ENCODE results near the gene BAX.

BAX gene

DNA sequence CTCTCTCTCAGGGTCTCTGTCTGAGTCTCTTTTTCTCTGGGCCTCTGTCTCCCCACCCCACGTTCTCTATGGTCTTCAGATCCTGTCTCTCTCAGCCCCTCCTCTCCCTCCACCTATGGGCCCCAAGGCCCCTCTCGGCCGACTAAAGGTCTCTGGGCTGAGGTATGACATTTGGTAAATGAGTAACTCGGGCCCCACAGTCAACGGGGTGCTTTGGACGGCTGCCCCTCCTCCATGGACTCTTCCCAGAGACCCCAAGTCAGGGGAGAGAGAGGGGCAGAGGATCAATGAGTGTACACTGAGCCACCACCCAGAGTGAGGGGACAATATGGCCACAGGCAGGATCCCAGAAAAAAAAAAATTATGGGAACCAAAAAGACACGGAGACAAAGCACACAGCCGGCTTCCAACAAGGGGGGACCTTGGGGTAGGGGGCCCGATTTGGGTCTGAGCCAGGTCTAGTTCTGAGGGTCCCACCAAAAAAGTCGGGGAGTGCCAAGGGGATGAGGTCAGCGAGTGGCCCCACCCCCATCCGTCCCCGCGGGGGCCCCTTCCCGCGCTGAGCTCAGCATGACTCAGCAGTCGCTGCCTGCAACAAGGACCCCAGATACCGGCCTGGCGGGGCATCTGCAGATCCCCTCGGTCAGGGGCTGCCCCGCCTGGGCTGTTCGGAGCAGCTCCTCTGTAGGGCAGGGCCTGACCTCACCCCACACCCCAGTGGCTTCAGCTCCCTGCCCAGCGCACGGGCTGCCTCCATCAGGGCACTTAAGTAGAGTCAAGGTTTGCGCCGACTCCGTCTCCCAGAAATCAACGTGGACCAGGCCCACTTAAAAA is 8.9 kb downstream of the BAX start:
- peak; percentile 46 to 78 for DNase-seq

DNA sequence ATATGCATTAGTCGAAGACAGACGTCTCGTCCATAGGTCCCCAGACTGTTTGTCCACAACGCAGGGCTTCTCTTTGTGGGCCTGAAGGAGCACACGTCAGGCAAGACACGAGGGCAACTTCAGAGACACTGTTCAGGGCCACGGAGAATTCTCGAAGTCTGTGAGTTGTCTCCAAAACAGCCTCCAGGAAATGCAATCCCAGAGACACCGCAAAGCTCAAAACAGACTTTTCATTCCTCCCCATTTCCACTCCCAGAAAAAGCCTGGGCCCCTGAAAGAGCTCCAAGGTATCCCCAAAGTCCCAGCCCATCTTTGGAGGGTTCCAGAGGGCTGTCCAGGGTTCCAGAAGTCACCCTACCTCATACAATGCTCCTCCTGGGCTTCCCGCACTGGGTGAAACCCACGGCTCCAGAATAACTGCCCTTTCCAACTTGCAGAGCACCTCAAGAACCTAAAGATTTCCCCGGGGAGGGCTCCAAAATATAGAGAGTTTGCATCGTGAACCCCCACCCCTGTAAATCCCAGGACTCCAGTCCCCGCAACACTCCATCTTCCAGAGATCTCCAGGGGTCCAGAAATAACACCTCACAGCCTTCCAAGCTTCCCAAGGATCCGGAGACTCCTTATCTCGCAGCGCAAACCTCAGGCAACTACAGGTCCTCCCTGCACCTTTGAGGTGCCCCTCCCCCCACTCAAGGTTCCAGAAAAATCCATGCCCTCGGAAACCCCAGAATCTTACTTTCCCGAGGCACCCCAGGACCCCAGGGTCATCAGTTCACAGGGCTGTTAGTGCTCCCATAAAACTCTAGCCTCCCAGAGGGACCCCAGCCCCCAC is 9.7 kb downstream of the BAX start:
- DNase-seq = peak in 1 of 2 donors; percentile 59

DNA sequence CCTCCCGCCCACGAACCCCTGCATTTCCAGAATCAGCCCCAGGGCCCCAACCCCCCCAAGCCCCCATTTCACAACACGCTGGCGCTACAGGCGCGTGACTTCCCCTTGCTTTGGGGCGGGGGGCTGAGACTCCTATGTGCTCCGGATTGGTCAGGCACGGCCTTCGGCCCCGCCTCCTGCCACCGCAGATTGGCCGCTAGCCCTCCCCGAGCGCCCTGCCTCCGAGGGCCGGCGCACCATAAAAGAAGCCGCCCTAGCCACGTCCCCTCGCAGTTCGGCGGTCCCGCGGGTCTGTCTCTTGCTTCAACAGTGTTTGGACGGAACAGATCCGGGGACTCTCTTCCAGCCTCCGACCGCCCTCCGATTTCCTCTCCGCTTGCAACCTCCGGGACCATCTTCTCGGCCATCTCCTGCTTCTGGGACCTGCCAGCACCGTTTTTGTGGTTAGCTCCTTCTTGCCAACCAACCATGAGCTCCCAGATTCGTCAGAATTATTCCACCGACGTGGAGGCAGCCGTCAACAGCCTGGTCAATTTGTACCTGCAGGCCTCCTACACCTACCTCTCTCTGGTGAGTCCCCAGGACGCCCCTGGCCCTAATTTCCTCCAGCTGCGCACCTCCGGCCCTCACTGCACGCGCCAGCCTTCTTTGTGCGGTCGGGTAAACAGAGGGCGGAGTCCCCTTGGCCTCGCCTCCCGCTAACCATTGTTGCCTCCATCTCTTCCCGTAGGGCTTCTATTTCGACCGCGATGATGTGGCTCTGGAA is 10.5 kb downstream of the BAX start, which contains the start of gene FTL:
FTL (plus strand) TSS at position 270 of the 766 bp plus-strand sequence; CDS start at position 469, 199 bp downstream.
- DNase-seq = peak; percentile 99

DNA sequence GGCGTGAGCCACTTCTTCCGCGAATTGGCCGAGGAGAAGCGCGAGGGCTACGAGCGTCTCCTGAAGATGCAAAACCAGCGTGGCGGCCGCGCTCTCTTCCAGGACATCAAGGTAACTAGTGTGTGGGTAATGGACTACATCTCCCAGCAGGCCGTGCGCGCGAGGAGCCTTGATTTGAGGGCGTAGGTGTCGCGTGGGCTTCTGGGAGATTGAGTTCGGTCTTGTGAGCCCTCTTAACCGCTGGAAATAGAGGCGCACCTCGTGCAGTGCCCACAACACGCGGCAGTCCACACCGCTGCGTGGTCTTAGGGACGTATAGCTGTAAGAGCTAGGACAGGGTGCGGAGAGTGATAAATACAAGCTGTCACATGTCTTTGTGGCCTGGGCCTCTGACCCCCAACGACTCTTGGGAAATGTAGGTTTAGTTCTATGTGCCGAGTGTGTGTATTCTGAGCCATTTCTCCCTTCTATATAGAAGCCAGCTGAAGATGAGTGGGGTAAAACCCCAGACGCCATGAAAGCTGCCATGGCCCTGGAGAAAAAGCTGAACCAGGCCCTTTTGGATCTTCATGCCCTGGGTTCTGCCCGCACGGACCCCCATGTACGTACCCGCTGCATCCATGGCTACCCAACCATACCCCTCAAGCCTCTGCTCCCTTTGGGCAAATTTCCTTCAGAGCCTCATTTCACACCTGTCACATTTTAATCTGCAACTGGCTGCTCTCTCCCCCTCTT is 11.3 kb downstream of the BAX start:
- DNase-seq = peak; percentile 85 to 86

DNA sequence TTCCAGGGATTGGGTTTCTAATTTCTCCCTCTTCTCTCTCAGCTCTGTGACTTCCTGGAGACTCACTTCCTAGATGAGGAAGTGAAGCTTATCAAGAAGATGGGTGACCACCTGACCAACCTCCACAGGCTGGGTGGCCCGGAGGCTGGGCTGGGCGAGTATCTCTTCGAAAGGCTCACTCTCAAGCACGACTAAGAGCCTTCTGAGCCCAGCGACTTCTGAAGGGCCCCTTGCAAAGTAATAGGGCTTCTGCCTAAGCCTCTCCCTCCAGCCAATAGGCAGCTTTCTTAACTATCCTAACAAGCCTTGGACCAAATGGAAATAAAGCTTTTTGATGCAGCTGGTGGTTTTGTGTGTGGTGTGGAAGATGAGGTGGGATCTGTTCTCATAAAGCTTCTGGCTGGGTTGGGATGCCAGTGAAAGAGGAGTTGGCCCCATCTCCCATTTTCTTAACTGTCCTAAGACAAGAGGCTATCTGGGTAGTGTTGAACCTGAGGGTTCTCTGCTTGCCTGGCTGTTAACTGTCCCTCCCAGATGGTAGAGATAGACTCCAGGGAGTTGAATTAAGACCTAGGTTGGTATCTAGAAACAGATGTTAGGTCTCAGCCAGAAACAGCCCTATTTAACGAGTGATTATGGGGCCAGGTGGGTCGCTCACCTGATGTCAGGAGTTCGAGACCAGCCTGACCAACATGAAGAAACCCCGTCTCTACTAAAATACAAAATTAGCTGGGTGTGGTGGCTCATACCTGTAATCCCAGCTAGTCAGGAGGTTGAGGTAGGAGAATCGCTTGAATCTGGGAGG is 12.1 kb downstream of the BAX start:
- peak; percentile 50 to 60 for DNase-seq

DNA sequence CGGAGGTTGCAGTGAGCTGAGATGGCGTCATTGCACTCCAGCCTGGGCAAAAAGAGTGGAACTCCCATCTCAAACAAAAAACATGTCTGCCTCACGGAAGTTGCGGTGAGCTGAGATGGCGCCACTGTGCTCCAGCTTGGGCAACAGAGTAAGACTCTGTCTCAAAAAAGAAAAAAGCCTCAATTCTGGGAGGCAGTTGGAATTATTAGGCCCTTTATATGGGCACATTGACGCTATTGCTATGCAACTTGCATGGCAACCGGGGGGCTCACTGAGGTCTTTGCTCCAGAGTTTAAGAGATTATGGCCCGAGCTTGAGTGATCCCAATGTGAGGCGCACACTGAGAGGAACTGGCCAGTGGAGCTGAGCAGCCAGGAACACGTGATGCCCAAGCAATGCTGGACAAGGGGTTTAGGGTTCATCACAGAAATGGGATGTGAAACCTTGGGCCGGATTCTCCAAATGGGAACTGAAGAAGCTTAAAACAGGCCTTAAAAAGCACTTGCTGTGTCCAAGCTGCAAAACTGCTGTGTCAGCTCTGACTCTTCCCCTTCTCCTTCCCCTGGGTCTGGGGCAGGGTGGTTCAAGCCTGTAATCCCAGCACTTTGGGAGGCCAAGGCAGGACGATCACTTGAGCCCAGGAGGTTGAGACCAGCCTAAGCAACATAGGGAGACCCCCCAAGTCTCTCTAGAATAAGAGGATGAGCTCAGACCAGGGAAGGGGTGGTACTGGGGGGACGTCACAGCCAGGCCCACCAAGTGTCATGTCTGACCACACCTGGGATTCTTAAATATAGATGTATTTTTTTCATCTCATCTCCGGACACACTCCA is 12.9 kb downstream of the BAX start:
- DNase-seq = peak; percentile 97 to 98

DNA sequence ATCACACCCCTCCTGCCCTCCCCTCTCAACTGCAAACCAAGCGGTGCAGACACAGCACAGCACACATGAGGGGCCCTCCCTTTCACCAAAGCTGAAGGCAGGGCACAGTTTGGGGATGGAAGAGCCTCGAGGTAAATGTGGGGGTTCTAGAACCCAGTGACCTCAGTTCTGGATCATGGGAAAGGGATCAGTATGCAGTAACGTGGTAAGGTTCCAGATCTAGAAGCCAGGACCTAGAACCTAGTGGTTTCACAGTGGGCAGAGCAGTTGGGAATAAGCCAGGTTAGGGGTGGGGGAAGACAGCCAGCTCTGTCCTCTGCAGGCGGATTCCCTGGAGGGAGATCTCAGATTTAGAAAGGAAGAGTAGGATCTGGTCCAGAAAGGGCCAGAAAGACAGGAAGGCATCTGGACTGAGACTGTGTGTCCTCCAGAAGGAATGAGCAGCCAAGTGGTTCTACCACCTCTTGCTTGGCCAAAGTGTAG is 13.5 kb downstream of the BAX start:
- DNase-seq = peak in 1 of 2 donors; percentile 74

DNA sequence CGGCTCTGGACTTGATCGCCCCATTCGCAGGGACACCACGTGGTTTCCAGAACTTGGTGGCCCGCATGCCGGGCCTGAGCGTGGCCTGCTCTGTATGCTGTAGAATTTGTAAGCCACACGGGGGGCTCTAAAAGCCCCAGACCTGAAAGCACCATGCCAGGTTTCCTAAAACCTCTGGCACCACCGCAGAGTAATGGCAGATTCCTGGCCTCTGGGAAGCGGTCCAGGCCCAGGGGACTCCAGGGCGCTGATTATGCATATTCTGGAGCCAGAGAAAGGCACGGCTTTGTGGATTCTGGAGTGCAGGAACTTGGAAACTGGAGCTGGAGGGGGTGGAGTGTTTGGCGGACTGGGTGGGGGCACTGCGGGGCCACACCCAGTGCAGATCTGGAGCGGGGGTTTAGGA is 14.1 kb downstream of the BAX start:
- peak in 1 of 2 donors; percentile 24 for DNase-seq

DNA sequence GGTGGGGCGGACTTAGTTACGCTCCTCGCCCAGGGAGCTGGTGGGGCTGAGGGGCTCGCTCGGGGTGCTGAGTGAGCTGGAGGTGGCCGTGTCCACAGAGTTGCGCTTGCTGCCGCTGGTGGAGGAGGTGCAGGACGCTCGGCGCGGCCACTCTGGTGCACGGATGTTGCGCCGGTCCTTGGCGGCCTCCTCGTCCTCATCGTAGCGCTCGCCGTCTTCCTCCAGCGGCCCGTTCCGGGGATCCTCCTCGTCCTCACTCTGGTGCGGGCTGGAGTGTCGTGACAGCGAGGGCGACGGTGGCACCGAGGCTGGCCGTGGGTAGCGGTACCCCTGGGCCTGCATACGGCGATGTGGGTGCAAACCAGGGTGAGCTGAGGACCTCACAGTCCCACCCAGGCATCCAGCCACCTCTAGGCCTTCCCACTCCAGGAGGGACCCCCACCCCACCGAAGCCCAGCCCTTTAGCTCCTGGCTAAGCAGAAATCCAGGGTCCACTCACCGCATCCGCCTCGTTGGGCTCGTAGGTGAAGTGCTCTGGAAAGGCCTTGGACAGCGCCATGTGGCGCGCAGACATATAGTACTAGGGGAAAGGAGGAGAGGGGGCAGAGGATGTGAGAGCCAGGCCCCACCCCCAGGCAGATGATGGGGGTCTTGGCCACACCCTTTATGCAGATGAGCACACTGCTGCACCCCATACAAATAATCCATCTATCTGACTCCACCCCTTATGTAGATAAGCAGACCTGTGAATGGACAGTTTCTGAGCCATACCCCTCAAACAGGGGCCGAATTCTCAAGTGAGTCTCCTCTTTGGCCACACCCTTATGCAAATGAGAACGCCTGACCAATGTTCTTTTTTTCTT is 14.8 kb downstream of the BAX start:
- DNase-seq = no peak

DNA sequence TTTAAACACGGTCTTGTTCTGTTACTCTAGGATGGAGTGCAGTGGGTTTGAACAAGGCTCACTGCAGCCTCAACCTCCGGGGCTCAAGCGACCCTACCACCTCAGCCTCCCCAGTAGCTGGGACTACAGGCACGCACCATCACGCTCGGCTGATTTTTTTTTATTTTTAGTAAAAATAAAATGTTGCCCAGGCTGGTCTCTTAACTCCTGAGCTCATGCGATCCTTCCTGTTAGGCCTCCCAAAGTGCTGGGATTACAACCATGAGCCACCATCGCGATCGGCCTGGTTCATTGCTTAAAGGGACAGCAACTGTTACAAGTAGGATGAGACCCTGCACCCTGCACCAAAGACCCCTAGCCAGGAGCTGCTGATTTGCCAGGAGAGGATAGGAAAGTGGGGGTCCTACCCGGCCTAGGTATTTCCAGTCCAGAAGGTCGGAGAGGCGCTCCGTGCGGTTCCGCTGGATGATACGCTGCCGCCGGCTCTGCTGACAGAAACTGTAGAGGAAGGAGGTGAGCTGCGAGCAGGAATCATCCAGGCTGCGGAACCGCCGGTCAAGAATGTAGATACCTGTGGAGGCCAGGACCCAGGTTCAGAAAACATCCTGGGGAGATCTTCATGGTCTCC is 15.6 kb downstream of the BAX start:
- DNase-seq = no peak

DNA sequence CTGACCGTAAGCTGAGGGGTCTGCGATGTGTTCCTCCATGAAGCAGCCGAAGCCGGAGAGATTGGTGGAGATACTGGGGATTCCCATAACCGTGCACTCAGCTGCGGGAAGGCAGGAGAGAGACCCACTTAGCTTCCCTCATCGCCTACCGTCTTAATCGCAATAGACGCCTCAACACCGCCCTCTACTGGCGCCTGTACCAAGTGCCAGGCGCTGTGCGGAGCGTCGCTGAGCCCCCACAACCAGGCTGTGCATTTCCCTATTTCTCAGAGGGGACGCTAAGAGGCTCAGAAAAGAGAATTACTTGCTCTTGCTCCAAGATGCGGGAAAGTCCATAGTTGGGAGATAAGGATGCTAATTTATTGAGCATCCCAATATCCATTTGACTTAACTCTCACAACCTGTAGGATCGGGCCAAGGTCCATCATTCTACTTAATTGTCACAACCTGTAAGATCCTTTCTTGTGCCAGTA is 16.3 kb downstream of the BAX start:
- DNase-seq = peak; percentile 88 to 92

DNA sequence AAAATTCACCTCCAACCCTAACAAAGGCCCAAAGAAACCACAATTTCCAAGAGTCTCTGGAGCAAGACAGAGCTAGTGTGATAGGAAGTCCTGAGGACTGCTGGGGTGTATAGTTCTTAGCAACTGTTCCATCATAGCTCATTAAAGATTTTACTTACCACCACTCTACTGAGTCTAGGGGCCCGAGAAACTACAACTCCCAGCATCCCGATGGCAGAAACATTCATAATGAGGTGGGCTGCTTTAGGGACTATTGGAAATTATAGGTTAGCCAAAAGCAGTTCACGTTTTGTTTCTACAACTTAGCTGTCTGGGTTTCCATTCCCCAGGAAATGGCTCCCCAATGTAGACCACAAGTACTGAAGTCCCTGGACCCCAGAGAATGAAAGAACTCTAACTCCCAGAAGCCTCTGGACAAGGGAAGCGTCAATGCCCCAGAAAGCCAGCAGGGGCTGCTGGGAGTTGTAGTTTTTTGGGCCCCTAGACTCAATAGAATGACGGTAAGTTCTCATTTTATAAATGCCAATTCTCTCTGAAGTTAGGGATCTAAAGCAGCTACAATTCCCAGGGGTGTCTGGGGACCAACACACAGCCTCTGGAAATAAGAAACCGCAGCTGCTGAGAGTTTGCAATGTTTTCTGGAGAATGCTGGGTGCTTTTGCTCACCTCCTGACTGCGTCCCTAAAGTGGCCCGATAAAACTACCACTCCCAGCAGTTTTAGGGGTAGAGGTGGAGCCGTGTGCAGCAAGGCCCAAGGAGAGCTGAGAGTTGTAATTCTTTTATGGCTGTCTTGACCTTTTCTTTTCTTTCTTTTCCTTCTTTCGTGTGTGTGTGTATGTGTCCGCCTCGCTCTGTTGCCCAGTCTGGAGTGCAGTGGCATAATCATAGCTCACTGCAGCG is 21.5 kb downstream of the BAX start:
- no peak for DNase-seq

DNA sequence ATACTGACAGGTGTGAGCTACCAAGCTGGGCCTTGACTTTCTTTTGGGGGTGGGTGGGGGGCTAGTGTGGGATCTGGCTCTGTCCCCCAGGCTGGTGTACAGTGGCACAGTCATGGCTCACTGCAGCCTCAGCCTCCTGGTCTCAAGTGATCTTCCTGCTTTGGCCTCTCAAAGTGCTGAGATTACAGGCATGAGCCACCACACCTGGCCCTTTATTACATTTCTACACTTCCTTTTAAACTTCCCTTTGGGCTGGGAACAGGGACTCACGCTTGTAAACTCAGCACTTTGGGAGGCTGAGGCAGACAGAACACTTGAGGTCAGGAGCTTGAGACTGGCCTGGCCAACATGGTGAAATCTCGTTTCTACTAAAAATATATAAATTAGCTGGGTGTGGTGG is 22.4 kb downstream of the BAX start:
- no peak for DNase-seq

DNA sequence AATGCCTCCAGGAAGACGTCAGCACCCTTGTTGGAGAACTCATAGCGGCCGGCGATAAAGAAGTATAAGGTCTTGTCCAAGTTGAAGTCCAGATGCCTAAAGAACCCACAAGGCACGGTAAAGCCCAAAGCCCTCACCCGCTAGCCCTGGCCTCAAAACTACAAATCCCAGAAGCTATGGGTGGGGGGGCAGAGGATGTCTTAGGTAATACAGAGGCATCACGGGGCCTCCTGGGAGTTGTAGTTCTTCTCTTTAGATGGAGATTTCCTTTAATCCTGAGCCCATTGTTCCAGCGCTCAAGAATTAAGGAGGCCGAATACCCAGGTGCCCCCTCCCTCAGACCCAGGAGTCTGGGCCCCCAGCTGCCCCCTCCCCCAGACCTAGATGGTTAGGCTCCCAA is 27.6 kb downstream of the BAX start:
- DNase-seq = no peak

DNA sequence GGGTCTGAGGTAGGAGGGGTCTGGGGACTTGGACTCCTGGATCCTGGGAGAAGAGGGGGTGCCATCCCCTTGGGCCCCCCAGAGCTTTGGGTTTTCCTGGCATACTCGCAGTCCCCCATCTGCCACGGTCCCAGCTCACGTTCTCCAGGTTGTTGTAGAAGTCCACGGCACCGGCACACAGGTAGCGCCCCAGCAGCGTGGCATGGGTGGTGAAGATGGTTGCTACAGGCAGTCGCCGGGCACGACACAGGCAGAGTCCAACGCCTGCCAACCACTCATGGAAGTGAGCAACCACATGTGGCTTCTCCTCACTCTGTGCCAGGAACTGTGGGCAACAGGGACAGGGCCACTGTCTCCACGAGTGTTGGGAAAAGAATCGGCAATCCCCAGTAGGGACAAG is 31.0 kb downstream of the BAX start:
- no peak for DNase-seq

DNA sequence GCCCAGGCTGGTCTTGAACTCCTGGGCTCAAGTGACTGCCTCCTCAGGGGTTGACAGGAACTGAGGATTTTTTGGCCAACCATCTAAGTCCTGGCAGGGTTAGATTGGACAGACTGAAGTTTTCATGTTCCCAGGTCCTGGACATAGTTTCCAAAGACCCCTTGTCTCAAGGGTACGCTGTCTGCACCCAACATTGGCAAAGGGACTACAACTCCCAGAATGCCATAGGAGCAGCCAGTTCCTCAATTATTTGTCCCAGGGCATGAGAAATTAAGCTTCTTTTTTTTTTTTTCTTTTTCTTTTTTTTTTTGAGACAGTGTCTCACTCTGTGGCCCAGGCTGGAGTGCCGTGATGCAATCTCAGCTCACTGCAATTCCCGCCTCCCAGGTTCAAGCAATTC is 31.5 kb downstream of the BAX start:
- no peak for DNase-seq

DNA sequence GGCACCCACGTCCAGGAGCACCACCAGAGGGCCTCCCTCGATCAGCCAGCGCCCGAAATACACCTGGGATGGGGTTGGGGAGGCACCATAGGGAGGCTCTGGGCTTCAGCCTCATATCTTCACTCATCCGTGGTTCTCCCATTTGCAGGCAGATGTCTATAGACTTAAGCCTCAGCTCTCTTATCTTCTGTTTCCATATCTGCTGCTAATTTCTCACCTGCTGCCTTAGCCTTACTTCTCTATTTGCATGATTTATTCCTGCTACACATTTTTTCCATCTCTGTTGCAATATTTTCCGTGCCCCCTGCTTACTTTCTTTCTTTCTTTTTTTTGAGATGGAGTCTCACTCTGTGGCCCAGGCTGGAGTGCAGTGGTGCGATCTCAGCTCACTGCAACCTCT is 32.6 kb downstream of the BAX start:
- DNase-seq = no peak

Data from inflammatory macrophage (primary cell).